ENCODE results near the gene TTF2.

The TTF2 gene

DNA sequence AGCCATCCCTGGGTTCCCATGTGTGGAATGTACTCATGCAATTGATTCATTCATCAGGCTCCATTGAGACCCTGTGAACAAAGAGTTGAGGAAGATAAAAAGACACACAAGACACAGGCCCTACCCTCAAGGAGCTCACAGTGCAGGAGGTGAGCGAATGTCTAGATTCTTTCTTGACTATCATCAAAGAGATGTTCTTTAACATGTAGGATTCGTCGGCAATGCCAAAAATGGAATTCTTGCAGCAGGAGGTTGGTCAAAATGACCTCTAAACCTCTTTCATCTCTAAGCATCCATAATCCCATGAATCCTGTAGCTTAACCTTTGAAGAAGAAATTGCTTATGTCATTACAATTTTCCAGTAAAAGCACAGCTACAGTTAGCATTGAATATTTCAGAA, 27.9 kb upstream of the TTF2 start:
- no peak overlapping the region for H3K4me3 ChIP-seq (ENCODE audit: low read length)
- TF ChIP-seq CTCF (IDR thresholded peaks at IDR 0.05; ENCODE audit: insufficient read depth, low read depth, low read length, missing control alignments) = no peak
- no peak for DNase-seq (ENCODE audit: low read depth)

- no peak overlapping the region for H3K4me3 ChIP-seq (ENCODE audit: low read length)
- no peak for TF ChIP-seq CTCF (IDR thresholded peaks at IDR 0.05; ENCODE audit: insufficient read depth, low read depth, low read length, missing control alignments)
- no peak for DNase-seq (ENCODE audit: low read depth)
Observed at GRCh38 chr1:117032681-117033539, 27.2 kb upstream of the TTF2 start.

GRCh38 chr1:117033772-117034171, 26.4 kb upstream of the TTF2 start:
- no peak for DNase-seq (ENCODE audit: low read depth)
- H3K4me3 ChIP-seq (ENCODE audit: low read length) = no peak overlapping the region
- no peak for TF ChIP-seq CTCF (IDR thresholded peaks at IDR 0.05; ENCODE audit: insufficient read depth, low read depth, low read length, missing control alignments)

DNA sequence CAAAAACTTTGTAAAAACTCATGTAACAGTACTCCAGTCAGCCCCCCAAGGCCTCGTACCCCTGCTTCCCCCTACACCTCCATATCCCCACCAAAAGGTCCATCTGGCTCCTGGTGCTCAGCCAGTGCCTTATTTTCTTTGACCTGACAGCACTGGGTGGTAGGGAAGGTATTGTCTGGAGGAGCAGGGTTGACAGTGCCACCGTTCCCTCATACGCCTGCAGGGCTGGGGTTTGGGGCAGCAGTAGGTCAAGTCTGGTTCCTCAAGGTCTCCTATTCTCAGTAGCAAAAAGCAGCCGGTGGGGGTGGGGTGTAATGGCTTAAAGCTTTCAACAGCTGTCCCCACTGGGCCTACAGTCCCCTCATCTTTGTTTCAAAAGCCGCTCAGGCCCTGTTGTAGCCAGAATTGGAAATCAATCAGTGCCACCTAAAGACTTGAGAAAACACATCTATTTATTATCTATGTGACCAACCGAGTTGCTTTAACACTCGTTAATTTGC, 25.3 kb upstream of the TTF2 start:
- H3K4me3 ChIP-seq (ENCODE audit: low read length) = no peak overlapping the region
- TF ChIP-seq CTCF (IDR thresholded peaks at IDR 0.05; ENCODE audit: insufficient read depth, low read depth, low read length, missing control alignments) = no peak
- no peak for DNase-seq (ENCODE audit: low read depth)

GRCh38 chr1:117036018-117036461, 24.1 kb upstream of the TTF2 start:
- no peak overlapping the region for H3K4me3 ChIP-seq (ENCODE audit: low read length)
- TF ChIP-seq CTCF (IDR thresholded peaks at IDR 0.05; ENCODE audit: insufficient read depth, low read depth, low read length, missing control alignments) = no peak
- no peak for DNase-seq (ENCODE audit: low read depth)

DNA sequence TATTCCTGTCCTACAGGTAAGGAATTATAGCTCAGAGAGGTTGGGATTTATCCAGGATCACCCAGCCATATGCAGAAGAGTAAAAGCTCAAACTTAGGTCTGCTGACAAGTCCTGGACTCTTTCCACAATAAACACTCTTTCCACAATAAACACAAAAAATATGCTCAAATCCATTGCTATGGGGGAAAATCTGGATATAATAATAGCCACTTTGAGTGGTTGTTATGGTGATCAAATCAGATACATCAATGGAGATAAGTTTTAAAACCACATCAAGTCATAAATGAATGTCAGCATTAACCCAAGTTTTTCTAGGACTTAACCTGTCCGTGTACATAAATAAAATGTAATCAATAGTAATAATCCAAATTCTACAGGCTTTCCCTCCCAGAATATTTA, 22.3 kb upstream of the TTF2 start:
- TF ChIP-seq CTCF (IDR thresholded peaks at IDR 0.05; ENCODE audit: insufficient read depth, low read depth, low read length, missing control alignments) = no peak
- no peak overlapping the region for H3K4me3 ChIP-seq (ENCODE audit: low read length)
- DNase-seq (ENCODE audit: low read depth) = no peak

DNA sequence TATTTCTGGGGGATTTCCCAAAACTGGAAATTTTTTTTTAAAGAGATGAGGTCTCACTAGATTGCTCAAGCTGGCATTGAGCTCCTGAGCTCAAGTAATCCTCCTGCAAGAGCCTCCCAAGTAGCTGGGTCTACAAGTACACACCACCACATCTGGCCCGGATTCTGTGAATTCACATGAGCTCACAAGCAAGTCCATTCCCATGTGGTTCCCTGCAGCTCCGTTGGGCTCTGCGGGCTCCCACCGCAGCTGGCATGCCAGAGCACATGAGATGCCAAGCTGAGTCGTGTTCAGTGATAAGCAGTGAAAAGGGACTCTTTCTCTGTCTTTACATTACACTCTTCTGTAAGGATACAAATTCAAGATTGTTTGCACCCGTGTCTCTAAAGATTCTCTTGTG, 21.9 kb upstream of the TTF2 start:
- no peak overlapping the region for H3K4me3 ChIP-seq (ENCODE audit: low read length)
- TF ChIP-seq CTCF (IDR thresholded peaks at IDR 0.05; ENCODE audit: insufficient read depth, low read depth, low read length, missing control alignments) = no peak
- DNase-seq (ENCODE audit: low read depth) = no peak

Measured in epithelial cell of esophagus (primary cell).